ENCODE results near the gene GNAS. TPM values are rescaled to one million over a fixed set of nuclear protein-coding genes. Genes with fewer than 3 reads are reported as not detected.

Gene GNAS
- total RNA-seq = 746 TPM
- long read RNA-seq, transcript GNAS-207 (13 exons, 1,975 nt) = minor isoform, 58 of 1,573 reads
- long read RNA-seq, transcript GNAS-211 (12 exons, 1,931 nt) = major isoform, 643 of 1,573 reads
- long read RNA-seq, transcript GNAS-201 (12 exons, 1,866 nt) = minor isoform, 333 of 1,573 reads
- long read RNA-seq, transcript GNAS-210 (13 exons, 1,972 nt) = minor isoform, 411 of 1,573 reads
- long read RNA-seq, partial matches to known transcripts = 17 of 1,573 reads
- long read RNA-seq, other reads (novel, unspliced or antisense) = 64 of 1,573 reads

GRCh38 chr20:58852543-58853271 is at the start of gene GNAS:
Gene GNAS, plus strand, starts transcription at chr20:58852716.
- ATAC-seq (peak; percentile 70), DNase-seq (peak; percentile 84)
- intact Hi-C loops (cut with DNase I) = no loop called here
- Histone ChIP-seq H3K4me3 (peak within 1 kb of the TSS; percentile 44), H3K27ac (no peak within 1 kb of the TSS), H3K27me3 (peaks cover 79% of the 10 kb centered on the region), H3K9me3 (no peaks in the 10 kb centered on the region), H3K4me1 (peaks cover 3% of the 10 kb centered on the region), H3K36me3 (no peaks in the 10 kb centered on the region)
- TF ChIP-seq CTCF (IDR thresholded peaks at IDR 0.05) = peak; percentile 50

- H3K4me1 ChIP-seq = no peaks in the 10 kb centered on the region
- H3K9me3 ChIP-seq = no peaks in the 10 kb centered on the region
- H3K4me3 ChIP-seq = no peak overlapping the region
- ATAC-seq (no peak), DNase-seq (no peak)
- H3K27me3 ChIP-seq = peaks cover 24% of the 10 kb centered on the region
- H3K27ac ChIP-seq = no peak overlapping the region
- intact Hi-C loops (cut with DNase I) = no loop called here
- no peaks in the 10 kb centered on the region for H3K36me3 ChIP-seq
- no peak for TF ChIP-seq CTCF (IDR thresholded peaks at IDR 0.05)
Measured at GRCh38 chr20:58803533-58803932, 49.0 kb upstream of the GNAS start.

GRCh38 chr20:58807801-58808200 is 44.7 kb upstream of the GNAS start:
- Histone ChIP-seq H3K4me3 (no peak overlapping the region), H3K9me3 (no peaks in the 10 kb centered on the region), H3K27ac (no peak overlapping the region), H3K4me1 (no peaks in the 10 kb centered on the region), H3K36me3 (no peaks in the 10 kb centered on the region), H3K27me3 (peaks cover 23% of the 10 kb centered on the region)
- intact Hi-C loops (cut with DNase I) = no loop called here
- no peak for TF ChIP-seq CTCF (IDR thresholded peaks at IDR 0.05)
- no peak for DNase-seq
- no peak for ATAC-seq

- Histone ChIP-seq H3K4me3 (no peak overlapping the region), H3K9me3 (no peaks in the 10 kb centered on the region), H3K4me1 (no peaks in the 10 kb centered on the region), H3K36me3 (no peaks in the 10 kb centered on the region), H3K27ac (no peak overlapping the region), H3K27me3 (peaks cover 23% of the 10 kb centered on the region)
- DNase-seq = no peak
- TF ChIP-seq CTCF (IDR thresholded peaks at IDR 0.05) = no peak
- intact Hi-C loops (cut with DNase I) = no loop called here
- no peak for ATAC-seq
Measured at GRCh38 chr20:58808271-58809046, 44.1 kb upstream of the GNAS start.

GRCh38 chr20:58810116-58810878 is 42.2 kb upstream of the GNAS start:
- Histone ChIP-seq H3K9me3 (no peaks in the 10 kb centered on the region), H3K4me1 (no peaks in the 10 kb centered on the region), H3K27ac (no peak overlapping the region), H3K36me3 (no peaks in the 10 kb centered on the region), H3K27me3 (peaks cover 13% of the 10 kb centered on the region), H3K4me3 (no peak overlapping the region)
- no peak for TF ChIP-seq CTCF (IDR thresholded peaks at IDR 0.05)
- no peak for DNase-seq
- intact Hi-C loops (cut with DNase I) = no loop called here
- ATAC-seq = no peak
